Measurements from ENCODE around the gene CLRN1.

DNA sequence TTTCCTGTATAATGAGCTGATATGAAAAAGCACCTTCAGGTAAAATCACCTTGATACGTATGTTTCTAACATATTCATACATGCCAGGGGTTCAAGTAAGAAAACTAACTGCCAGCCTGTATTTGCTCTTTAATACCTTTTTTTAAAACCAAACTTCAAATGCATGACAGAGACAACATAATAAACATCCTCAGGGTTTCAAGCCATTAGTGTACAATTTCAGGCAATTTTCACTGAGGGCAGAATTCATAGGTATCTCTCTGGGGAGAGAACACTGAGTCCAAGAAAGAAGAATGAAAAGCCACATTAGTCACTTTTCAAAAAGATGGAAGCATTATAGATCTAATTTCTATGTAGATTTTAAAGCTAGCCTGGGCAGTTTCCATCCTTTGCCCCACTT, 94.2 kb downstream of the CLRN1 start:
- TF ChIP-seq, protein P1, sequence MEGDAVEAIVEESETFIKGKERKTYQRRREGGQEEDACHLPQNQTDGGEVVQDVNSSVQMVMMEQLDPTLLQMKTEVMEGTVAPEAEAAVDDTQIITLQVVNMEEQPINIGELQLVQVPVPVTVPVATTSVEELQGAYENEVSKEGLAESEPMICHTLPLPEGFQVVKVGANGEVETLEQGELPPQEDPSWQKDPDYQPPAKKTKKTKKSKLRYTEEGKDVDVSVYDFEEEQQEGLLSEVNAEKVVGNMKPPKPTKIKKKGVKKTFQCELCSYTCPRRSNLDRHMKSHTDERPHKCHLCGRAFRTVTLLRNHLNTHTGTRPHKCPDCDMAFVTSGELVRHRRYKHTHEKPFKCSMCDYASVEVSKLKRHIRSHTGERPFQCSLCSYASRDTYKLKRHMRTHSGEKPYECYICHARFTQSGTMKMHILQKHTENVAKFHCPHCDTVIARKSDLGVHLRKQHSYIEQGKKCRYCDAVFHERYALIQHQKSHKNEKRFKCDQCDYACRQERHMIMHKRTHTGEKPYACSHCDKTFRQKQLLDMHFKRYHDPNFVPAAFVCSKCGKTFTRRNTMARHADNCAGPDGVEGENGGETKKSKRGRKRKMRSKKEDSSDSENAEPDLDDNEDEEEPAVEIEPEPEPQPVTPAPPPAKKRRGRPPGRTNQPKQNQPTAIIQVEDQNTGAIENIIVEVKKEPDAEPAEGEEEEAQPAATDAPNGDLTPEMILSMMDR (IDR thresholded peaks at IDR 0.05): no peak
- no peak for TF ChIP-seq EP300 (IDR thresholded peaks at IDR 0.05)
